Measurements from ENCODE around the gene RNF213. TPM values are rescaled to one million over a fixed set of nuclear protein-coding genes. Genes with fewer than 3 reads are reported as not detected.

Gene RNF213
- total RNA-seq, 1 experiment from 2014 or later, result 70.5 TPM

- TF ChIP-seq, protein P1, sequence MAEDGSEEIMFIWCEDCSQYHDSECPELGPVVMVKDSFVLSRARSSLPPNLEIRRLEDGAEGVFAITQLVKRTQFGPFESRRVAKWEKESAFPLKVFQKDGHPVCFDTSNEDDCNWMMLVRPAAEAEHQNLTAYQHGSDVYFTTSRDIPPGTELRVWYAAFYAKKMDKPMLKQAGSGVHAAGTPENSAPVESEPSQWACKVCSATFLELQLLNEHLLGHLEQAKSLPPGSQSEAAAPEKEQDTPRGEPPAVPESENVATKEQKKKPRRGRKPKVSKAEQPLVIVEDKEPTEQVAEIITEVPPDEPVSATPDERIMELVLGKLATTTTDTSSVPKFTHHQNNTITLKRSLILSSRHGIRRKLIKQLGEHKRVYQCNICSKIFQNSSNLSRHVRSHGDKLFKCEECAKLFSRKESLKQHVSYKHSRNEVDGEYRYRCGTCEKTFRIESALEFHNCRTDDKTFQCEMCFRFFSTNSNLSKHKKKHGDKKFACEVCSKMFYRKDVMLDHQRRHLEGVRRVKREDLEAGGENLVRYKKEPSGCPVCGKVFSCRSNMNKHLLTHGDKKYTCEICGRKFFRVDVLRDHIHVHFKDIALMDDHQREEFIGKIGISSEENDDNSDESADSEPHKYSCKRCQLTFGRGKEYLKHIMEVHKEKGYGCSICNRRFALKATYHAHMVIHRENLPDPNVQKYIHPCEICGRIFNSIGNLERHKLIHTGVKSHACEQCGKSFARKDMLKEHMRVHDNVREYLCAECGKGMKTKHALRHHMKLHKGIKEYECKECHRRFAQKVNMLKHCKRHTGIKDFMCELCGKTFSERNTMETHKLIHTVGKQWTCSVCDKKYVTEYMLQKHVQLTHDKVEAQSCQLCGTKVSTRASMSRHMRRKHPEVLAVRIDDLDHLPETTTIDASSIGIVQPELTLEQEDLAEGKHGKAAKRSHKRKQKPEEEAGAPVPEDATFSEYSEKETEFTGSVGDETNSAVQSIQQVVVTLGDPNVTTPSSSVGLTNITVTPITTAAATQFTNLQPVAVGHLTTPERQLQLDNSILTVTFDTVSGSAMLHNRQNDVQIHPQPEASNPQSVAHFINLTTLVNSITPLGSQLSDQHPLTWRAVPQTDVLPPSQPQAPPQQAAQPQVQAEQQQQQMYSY (CRISPR knock-in tag; IDR thresholded peaks at IDR 0.05), result no peak
- TF ChIP-seq CBFB (CRISPR knock-in tag; IDR thresholded peaks at IDR 0.05; ENCODE audit: low read depth) (no peak), ZNF263 (CRISPR knock-in tag; IDR thresholded peaks at IDR 0.05; ENCODE audit: low read depth) (no peak), SMAD4 (CRISPR knock-in tag; IDR thresholded peaks at IDR 0.05) (no peak), ATF1 (CRISPR knock-in tag; IDR thresholded peaks at IDR 0.05) (no peak), HMGA2 (CRISPR knock-in tag; IDR thresholded peaks at IDR 0.05) (no peak), E2F4 (CRISPR knock-in tag; IDR thresholded peaks at IDR 0.05; ENCODE audit: borderline replicate concordance, low read depth) (no peak)
- TF ChIP-seq, protein P2, sequence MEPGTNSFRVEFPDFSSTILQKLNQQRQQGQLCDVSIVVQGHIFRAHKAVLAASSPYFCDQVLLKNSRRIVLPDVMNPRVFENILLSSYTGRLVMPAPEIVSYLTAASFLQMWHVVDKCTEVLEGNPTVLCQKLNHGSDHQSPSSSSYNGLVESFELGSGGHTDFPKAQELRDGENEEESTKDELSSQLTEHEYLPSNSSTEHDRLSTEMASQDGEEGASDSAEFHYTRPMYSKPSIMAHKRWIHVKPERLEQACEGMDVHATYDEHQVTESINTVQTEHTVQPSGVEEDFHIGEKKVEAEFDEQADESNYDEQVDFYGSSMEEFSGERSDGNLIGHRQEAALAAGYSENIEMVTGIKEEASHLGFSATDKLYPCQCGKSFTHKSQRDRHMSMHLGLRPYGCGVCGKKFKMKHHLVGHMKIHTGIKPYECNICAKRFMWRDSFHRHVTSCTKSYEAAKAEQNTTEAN (CRISPR knock-in tag; IDR thresholded peaks at IDR 0.05), result no peak
- H3K9me3 Mint-ChIP-seq, result peaks cover 8% of the 10 kb centered on the region
- POLR2A ChIA-PET, result no interaction called here
- DNase-seq (ENCODE audit: low spot score), result no peak
- H3K27ac Mint-ChIP-seq, result peak overlapping the region; percentile 42
- peaks cover 67% of the 10 kb centered on the region for H3K36me3 Mint-ChIP-seq
- no peak overlapping the region for H3K4me3 Mint-ChIP-seq
- no peaks in the 10 kb centered on the region for H3K4me1 Mint-ChIP-seq
- no peaks in the 10 kb centered on the region for H3K27me3 Mint-ChIP-seq (ENCODE audit: low read depth)
- ATAC-seq, result no peak
- CTCF ChIA-PET, result no interaction called here
Measured at GRCh38 chr17:80316431-80316830, 55.8 kb downstream of the RNF213 start.

- no peak overlapping the region for H3K4me3 Mint-ChIP-seq
- no peak for DNase-seq (ENCODE audit: low spot score)
- peaks cover 65% of the 10 kb centered on the region for H3K36me3 Mint-ChIP-seq
- ChIA-PET POLR2A (no interaction called here), CTCF (no interaction called here)
- H3K9me3 Mint-ChIP-seq, result peaks cover 9% of the 10 kb centered on the region
- no peaks in the 10 kb centered on the region for H3K4me1 Mint-ChIP-seq
- ATAC-seq, result no peak
- no peaks in the 10 kb centered on the region for H3K27me3 Mint-ChIP-seq (ENCODE audit: low read depth)
- no peak overlapping the region for H3K27ac Mint-ChIP-seq
- TF ChIP-seq FOXP1 (CRISPR knock-in tag; IDR thresholded peaks at IDR 0.05; ENCODE audit: borderline replicate concordance), result no peak
- TF ChIP-seq, protein P3, sequence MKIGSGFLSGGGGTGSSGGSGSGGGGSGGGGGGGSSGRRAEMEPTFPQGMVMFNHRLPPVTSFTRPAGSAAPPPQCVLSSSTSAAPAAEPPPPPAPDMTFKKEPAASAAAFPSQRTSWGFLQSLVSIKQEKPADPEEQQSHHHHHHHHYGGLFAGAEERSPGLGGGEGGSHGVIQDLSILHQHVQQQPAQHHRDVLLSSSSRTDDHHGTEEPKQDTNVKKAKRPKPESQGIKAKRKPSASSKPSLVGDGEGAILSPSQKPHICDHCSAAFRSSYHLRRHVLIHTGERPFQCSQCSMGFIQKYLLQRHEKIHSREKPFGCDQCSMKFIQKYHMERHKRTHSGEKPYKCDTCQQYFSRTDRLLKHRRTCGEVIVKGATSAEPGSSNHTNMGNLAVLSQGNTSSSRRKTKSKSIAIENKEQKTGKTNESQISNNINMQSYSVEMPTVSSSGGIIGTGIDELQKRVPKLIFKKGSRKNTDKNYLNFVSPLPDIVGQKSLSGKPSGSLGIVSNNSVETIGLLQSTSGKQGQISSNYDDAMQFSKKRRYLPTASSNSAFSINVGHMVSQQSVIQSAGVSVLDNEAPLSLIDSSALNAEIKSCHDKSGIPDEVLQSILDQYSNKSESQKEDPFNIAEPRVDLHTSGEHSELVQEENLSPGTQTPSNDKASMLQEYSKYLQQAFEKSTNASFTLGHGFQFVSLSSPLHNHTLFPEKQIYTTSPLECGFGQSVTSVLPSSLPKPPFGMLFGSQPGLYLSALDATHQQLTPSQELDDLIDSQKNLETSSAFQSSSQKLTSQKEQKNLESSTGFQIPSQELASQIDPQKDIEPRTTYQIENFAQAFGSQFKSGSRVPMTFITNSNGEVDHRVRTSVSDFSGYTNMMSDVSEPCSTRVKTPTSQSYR (CRISPR knock-in tag; IDR thresholded peaks at IDR 0.05), result no peak
- TF ChIP-seq JAZF1 (CRISPR knock-in tag; IDR thresholded peaks at IDR 0.05), result no peak
- no peak for TF ChIP-seq FOXJ3 (CRISPR knock-in tag; IDR thresholded peaks at IDR 0.05; ENCODE audit: borderline replicate concordance)
- no peak for TF ChIP-seq GRHL2 (CRISPR knock-in tag; IDR thresholded peaks at IDR 0.05; ENCODE audit: insufficient replicate concordance, severe bottlenecking)
- no peak for TF ChIP-seq JUN (CRISPR knock-in tag; IDR thresholded peaks at IDR 0.05)
- TF ChIP-seq FOXK1 (CRISPR knock-in tag; IDR thresholded peaks at IDR 0.05), result no peak
- TF ChIP-seq, protein P4, sequence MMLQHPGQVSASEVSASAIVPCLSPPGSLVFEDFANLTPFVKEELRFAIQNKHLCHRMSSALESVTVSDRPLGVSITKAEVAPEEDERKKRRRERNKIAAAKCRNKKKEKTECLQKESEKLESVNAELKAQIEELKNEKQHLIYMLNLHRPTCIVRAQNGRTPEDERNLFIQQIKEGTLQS (CRISPR knock-in tag; conservative IDR thresholded peaks at IDR 0.05), result no peak
- TF ChIP-seq TCF7 (CRISPR knock-in tag; IDR thresholded peaks at IDR 0.05; ENCODE audit: low read depth), result no peak
- TF ChIP-seq E2F4 (CRISPR knock-in tag; IDR thresholded peaks at IDR 0.05; ENCODE audit: borderline replicate concordance, low read depth), result no peak
- no peak for TF ChIP-seq RORB (CRISPR knock-in tag; IDR thresholded peaks at IDR 0.05)
- TF ChIP-seq E2F1 (CRISPR knock-in tag; IDR thresholded peaks at IDR 0.05), result no peak
- TF ChIP-seq, protein P5, sequence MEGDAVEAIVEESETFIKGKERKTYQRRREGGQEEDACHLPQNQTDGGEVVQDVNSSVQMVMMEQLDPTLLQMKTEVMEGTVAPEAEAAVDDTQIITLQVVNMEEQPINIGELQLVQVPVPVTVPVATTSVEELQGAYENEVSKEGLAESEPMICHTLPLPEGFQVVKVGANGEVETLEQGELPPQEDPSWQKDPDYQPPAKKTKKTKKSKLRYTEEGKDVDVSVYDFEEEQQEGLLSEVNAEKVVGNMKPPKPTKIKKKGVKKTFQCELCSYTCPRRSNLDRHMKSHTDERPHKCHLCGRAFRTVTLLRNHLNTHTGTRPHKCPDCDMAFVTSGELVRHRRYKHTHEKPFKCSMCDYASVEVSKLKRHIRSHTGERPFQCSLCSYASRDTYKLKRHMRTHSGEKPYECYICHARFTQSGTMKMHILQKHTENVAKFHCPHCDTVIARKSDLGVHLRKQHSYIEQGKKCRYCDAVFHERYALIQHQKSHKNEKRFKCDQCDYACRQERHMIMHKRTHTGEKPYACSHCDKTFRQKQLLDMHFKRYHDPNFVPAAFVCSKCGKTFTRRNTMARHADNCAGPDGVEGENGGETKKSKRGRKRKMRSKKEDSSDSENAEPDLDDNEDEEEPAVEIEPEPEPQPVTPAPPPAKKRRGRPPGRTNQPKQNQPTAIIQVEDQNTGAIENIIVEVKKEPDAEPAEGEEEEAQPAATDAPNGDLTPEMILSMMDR (IDR thresholded peaks at IDR 0.05), result no peak
- no peak for TF ChIP-seq ATF1 (CRISPR knock-in tag; IDR thresholded peaks at IDR 0.05)
Measured at GRCh38 chr17:80316927-80317705, 56.5 kb downstream of the RNF213 start.

Measured in WTC11 (cell line).